ENCODE results near the gene SEMA3A. TPM values are rescaled to one million over a fixed set of nuclear protein-coding genes. Genes with fewer than 3 reads are reported as not detected.

SEMA3A gene
- polyA plus RNA-seq, 2 donors: 0.35 to 0.64 TPM

DNA sequence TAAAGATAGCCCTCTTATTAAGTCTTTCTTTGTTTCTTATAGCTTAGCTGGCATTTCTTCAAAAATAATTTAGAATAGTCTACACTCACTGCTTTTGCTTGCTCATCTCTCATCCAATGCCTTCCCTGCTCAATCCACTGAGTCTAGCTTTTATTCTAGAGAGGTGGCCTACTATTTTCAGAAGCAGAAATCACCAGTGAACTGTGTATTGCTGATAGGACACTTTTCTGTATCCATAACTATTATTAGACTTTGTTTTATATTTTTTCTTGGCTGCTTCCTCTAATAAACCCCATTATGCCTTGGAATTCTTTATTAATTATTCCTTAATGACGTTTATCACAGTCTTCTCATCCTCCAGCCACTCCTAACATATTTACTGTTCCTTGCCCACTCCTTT, 206.8 kb downstream of the SEMA3A start:
- Histone ChIP-seq H3K27ac (ENCODE audit: low read depth in 2 of 2, low read length in 1 of 2) (no peak overlapping the region), H3K4me3 (ENCODE audit: low read depth in 1 of 2, low read length in 2 of 2) (no peak overlapping the region), H3K36me3 (ENCODE audit: control insufficient read depth in 2 of 2, insufficient read depth in 2 of 2, low read length in 1 of 2) (no peaks in the 10 kb centered on the region), H3K4me1 (ENCODE audit: control insufficient read depth in 2 of 2, insufficient read depth in 2 of 2, low read length in 1 of 2) (no peaks in the 10 kb centered on the region), H3K9me3 (ENCODE audit: control insufficient read depth in 2 of 2, insufficient read depth in 1 of 2, low read depth in 1 of 2, low read length in 1 of 2) (no peaks in the 10 kb centered on the region), H3K27me3 (ENCODE audit: control insufficient read depth in 1 of 2, insufficient read depth in 2 of 2, low read length in 2 of 2) (no peaks in the 10 kb centered on the region)
- WGBS, 2 donors: 50 to 65% methylated on average over 1 of the region's 1 CpG

DNA sequence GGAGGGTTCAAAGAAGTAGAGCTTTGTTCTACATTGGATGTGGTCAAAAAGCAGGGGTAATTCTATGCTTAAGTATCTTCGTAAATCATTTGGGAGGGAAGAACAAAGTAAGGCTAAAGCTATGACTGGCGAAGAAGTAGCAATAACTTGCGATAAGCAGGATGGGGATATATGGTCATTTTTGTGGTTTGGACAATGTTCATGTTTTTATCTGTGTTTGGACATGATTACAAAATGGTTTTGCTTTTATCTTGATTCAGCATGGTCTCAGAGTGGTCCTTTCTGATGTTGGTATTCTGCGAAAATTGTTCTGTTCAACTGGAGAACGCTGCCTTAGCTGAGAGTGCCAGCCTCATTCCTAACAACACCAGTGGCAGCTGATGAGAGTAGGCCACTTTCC, 208.8 kb downstream of the SEMA3A start:
- no peaks in the 10 kb centered on the region for H3K27me3 ChIP-seq (ENCODE audit: control insufficient read depth in 1 of 2, insufficient read depth in 2 of 2, low read length in 2 of 2)
- H3K4me1 ChIP-seq (ENCODE audit: control insufficient read depth in 2 of 2, insufficient read depth in 2 of 2, low read length in 1 of 2): no peaks in the 10 kb centered on the region
- 90 to 94% methylated on average over 5 of the region's 5 CpGs for WGBS, 2 donors
- H3K36me3 ChIP-seq (ENCODE audit: control insufficient read depth in 2 of 2, insufficient read depth in 2 of 2, low read length in 1 of 2): no peaks in the 10 kb centered on the region
- no peaks in the 10 kb centered on the region for H3K9me3 ChIP-seq (ENCODE audit: control insufficient read depth in 2 of 2, insufficient read depth in 1 of 2, low read depth in 1 of 2, low read length in 1 of 2)
- H3K4me3 ChIP-seq (ENCODE audit: low read depth in 1 of 2, low read length in 2 of 2): no peak overlapping the region
- H3K27ac ChIP-seq (ENCODE audit: low read depth in 2 of 2, low read length in 1 of 2): no peak overlapping the region

DNA sequence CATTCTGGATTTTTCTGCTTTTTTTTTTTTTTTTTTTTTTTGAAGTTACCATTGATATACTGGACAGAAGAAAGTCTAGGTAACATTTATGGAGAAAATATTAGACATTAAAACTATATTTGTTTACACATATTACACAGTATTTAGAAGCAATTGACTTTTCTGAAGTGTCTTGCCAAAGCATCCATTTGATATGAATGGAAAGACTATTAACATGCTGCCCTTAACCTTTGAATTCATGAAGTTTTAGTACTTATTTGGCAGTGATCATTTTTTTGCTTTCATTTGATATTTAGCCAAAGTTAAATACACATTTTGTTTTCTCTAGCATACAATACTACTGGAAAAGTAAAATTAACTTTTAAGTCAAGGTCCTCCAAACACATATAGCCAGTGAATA, 210.0 kb downstream of the SEMA3A start:
- H3K27ac ChIP-seq (ENCODE audit: low read depth in 2 of 2, low read length in 1 of 2): no peak overlapping the region
- H3K4me3 ChIP-seq (ENCODE audit: low read depth in 1 of 2, low read length in 2 of 2): no peak overlapping the region
- H3K4me1 ChIP-seq (ENCODE audit: control insufficient read depth in 2 of 2, insufficient read depth in 2 of 2, low read length in 1 of 2): no peaks in the 10 kb centered on the region
- H3K27me3 ChIP-seq (ENCODE audit: control insufficient read depth in 1 of 2, insufficient read depth in 2 of 2, low read length in 2 of 2): no peaks in the 10 kb centered on the region
- no peaks in the 10 kb centered on the region for H3K9me3 ChIP-seq (ENCODE audit: control insufficient read depth in 2 of 2, insufficient read depth in 1 of 2, low read depth in 1 of 2, low read length in 1 of 2)
- no peaks in the 10 kb centered on the region for H3K36me3 ChIP-seq (ENCODE audit: control insufficient read depth in 2 of 2, insufficient read depth in 2 of 2, low read length in 1 of 2)

DNA sequence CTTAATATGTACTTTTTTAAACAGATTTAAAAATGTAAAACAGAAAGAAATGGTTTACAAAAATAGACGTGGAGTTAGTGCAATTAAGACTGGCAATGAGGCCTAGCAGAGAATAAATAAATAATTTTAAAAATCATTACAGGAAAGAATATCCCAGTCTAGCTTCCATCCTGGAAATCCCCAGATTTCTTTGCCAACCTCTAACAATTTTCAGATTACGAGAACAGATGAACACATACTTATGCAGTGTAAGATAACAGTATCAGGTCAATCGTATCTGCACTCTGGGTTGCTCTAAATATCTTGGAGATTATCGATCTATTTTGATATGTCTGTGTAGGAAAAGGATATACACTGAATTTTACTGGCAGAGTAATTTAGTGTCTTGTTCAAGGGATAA, 210.5 kb downstream of the SEMA3A start:
- Histone ChIP-seq H3K4me3 (ENCODE audit: low read depth in 1 of 2, low read length in 2 of 2) (no peak overlapping the region), H3K9me3 (ENCODE audit: control insufficient read depth in 2 of 2, insufficient read depth in 1 of 2, low read depth in 1 of 2, low read length in 1 of 2) (no peaks in the 10 kb centered on the region), H3K4me1 (ENCODE audit: control insufficient read depth in 2 of 2, insufficient read depth in 2 of 2, low read length in 1 of 2) (no peaks in the 10 kb centered on the region), H3K27me3 (ENCODE audit: control insufficient read depth in 1 of 2, insufficient read depth in 2 of 2, low read length in 2 of 2) (no peaks in the 10 kb centered on the region), H3K27ac (ENCODE audit: low read depth in 2 of 2, low read length in 1 of 2) (no peak overlapping the region), H3K36me3 (ENCODE audit: control insufficient read depth in 2 of 2, insufficient read depth in 2 of 2, low read length in 1 of 2) (no peaks in the 10 kb centered on the region)
- 33 to 42% methylated on average over 4 of the region's 4 CpGs for WGBS, 2 donors

DNA sequence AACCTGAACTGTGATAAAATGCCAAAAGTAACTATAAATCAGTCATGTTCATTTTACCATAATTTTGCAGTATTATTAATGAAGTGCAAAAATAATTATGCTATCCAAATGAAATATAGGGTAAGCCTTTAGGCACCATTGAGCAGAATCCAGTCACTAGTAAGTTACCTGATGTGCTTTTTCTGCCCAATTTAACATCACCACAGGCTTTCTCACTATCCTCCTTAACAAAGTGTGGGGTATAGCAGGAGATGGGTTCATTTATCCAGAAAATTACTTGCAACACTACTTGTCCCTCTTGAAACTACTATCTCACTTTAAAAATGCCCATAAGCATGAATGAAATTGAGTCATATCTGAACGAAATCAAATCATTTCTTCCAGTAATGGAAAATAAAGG, 211.0 kb downstream of the SEMA3A start:
- Histone ChIP-seq H3K36me3 (ENCODE audit: control insufficient read depth in 2 of 2, insufficient read depth in 2 of 2, low read length in 1 of 2) (no peaks in the 10 kb centered on the region), H3K4me1 (ENCODE audit: control insufficient read depth in 2 of 2, insufficient read depth in 2 of 2, low read length in 1 of 2) (no peaks in the 10 kb centered on the region), H3K4me3 (ENCODE audit: low read depth in 1 of 2, low read length in 2 of 2) (no peak overlapping the region), H3K9me3 (ENCODE audit: control insufficient read depth in 2 of 2, insufficient read depth in 1 of 2, low read depth in 1 of 2, low read length in 1 of 2) (no peaks in the 10 kb centered on the region), H3K27me3 (ENCODE audit: control insufficient read depth in 1 of 2, insufficient read depth in 2 of 2, low read length in 2 of 2) (no peaks in the 10 kb centered on the region), H3K27ac (ENCODE audit: low read depth in 2 of 2, low read length in 1 of 2) (no peak overlapping the region)
- 56 to 66% methylated on average over 1 of the region's 1 CpG for WGBS, 2 donors

DNA sequence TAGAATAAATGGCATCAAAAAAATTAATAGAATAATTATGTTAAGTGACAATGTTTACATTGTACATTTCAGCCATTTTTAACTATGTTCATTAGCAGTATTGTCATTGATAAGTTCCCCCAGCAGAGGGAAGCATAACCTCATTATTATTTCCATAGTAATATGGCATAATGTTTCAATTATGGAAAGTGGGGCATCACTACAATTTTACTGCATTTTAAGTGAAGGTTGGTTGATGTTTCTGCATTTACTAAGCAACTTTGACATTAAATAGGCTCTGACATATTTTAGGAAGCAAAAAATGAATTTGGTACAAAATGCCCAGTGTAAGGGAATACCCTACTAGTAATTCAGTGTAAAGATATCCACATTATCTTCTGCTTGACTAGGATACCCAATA, 218.3 kb downstream of the SEMA3A start:
- Histone ChIP-seq H3K36me3 (ENCODE audit: control insufficient read depth in 2 of 2, insufficient read depth in 2 of 2, low read length in 1 of 2) (no peaks in the 10 kb centered on the region), H3K4me3 (ENCODE audit: low read depth in 1 of 2, low read length in 2 of 2) (no peak overlapping the region), H3K27ac (ENCODE audit: low read depth in 2 of 2, low read length in 1 of 2) (no peak overlapping the region), H3K27me3 (ENCODE audit: control insufficient read depth in 1 of 2, insufficient read depth in 2 of 2, low read length in 2 of 2) (no peaks in the 10 kb centered on the region), H3K4me1 (ENCODE audit: control insufficient read depth in 2 of 2, insufficient read depth in 2 of 2, low read length in 1 of 2) (no peaks in the 10 kb centered on the region), H3K9me3 (ENCODE audit: control insufficient read depth in 2 of 2, insufficient read depth in 1 of 2, low read depth in 1 of 2, low read length in 1 of 2) (no peaks in the 10 kb centered on the region)

DNA sequence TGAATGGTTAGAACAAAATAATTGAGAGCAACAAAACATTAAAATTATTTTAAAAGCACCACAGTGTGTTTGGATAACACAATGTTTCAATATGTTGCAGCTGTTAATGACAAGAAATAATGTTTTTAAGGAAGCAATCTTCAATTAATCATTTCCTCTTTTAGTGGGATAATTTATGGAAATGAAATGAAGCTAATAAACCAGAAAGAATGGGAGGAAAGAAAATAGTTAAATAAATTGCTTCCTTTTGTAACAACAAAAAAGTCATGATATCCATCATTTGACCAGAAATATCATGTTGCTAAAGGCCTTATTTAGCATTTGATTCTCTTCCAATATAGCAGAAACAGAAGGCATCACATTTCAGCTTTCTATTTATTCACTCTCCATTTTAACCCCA, 224.5 kb downstream of the SEMA3A start:
- H3K4me1 ChIP-seq (ENCODE audit: control insufficient read depth in 2 of 2, insufficient read depth in 2 of 2, low read length in 1 of 2): no peaks in the 10 kb centered on the region
- no peaks in the 10 kb centered on the region for H3K36me3 ChIP-seq (ENCODE audit: control insufficient read depth in 2 of 2, insufficient read depth in 2 of 2, low read length in 1 of 2)
- H3K9me3 ChIP-seq (ENCODE audit: control insufficient read depth in 2 of 2, insufficient read depth in 1 of 2, low read depth in 1 of 2, low read length in 1 of 2): no peaks in the 10 kb centered on the region
- H3K27me3 ChIP-seq (ENCODE audit: control insufficient read depth in 1 of 2, insufficient read depth in 2 of 2, low read length in 2 of 2): no peaks in the 10 kb centered on the region
- H3K4me3 ChIP-seq (ENCODE audit: low read depth in 1 of 2, low read length in 2 of 2): no peak overlapping the region
- no peak overlapping the region for H3K27ac ChIP-seq (ENCODE audit: low read depth in 2 of 2, low read length in 1 of 2)

DNA sequence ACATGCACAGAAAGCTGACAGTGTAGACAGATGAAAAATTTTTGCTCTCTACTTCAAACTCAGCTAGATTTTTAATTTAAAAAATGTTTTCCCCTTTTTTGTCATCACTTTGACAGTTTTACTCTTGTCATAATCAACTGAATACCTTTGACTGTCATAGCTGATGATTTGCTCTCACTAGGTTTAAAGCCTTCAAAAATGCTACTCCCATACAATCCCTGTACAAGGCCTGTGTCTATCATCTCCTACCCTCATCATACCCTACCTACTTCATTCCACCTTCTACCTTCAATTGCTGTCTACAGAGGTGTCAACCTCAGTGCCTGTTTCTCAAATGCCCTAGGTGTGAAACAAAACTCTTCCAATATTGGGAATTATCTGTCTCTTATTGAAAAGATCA, 230.3 kb downstream of the SEMA3A start:
- H3K36me3 ChIP-seq (ENCODE audit: control insufficient read depth in 2 of 2, insufficient read depth in 2 of 2, low read length in 1 of 2): no peaks in the 10 kb centered on the region
- H3K27ac ChIP-seq (ENCODE audit: low read depth in 2 of 2, low read length in 1 of 2): no peak overlapping the region
- no peaks in the 10 kb centered on the region for H3K9me3 ChIP-seq (ENCODE audit: control insufficient read depth in 2 of 2, insufficient read depth in 1 of 2, low read depth in 1 of 2, low read length in 1 of 2)
- no peaks in the 10 kb centered on the region for H3K4me1 ChIP-seq (ENCODE audit: control insufficient read depth in 2 of 2, insufficient read depth in 2 of 2, low read length in 1 of 2)
- H3K27me3 ChIP-seq (ENCODE audit: control insufficient read depth in 1 of 2, insufficient read depth in 2 of 2, low read length in 2 of 2): no peaks in the 10 kb centered on the region
- H3K4me3 ChIP-seq (ENCODE audit: low read depth in 1 of 2, low read length in 2 of 2): no peak overlapping the region

DNA sequence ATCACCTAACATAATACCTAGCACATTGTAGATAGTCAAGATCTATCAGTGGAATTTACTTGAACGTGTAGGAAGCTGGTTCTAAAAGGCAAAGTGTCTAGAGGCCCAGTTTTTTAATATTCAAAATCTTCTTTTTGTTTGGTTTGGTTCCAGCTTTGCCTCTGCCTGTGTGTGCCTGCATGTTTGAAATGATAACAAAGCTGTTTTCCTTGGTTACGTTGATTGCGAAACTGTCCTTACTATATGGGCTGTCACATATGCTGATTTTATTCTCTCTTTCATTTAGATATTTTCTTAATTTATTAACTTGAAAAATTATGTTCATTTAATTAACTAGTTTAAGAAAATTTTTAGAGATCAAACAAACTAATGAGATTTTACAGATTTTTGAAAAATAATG, 237.3 kb downstream of the SEMA3A start:
- Histone ChIP-seq H3K9me3 (ENCODE audit: control insufficient read depth in 2 of 2, insufficient read depth in 1 of 2, low read depth in 1 of 2, low read length in 1 of 2) (no peaks in the 10 kb centered on the region), H3K27ac (ENCODE audit: low read depth in 2 of 2, low read length in 1 of 2) (no peak overlapping the region), H3K27me3 (ENCODE audit: control insufficient read depth in 1 of 2, insufficient read depth in 2 of 2, low read length in 2 of 2) (no peaks in the 10 kb centered on the region), H3K4me1 (ENCODE audit: control insufficient read depth in 2 of 2, insufficient read depth in 2 of 2, low read length in 1 of 2) (no peaks in the 10 kb centered on the region), H3K36me3 (ENCODE audit: control insufficient read depth in 2 of 2, insufficient read depth in 2 of 2, low read length in 1 of 2) (no peaks in the 10 kb centered on the region), H3K4me3 (ENCODE audit: low read depth in 1 of 2, low read length in 2 of 2) (no peak overlapping the region)
- WGBS, 2 donors: 42 to 45% methylated on average over 3 of the region's 3 CpGs

DNA sequence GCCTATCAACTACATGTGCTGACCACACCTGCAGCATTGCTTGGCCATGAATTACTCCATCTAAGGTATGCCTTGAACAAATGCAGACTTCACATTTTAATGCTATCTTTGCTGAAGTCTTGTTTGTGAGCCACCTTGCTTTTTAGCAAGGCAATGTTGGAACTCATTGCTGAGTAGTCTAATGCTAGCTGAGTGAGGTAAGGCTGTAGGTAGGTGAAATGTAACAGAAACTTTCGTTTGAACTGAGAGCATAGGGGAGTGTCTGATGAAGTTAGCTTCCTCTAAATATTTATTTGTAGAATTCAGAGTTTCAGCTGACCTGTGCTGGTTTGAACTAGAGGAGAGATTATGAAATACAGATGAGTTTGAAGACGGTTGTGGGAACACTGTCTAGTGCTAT, 238.5 kb downstream of the SEMA3A start:
- no peak overlapping the region for H3K4me3 ChIP-seq (ENCODE audit: low read depth in 1 of 2, low read length in 2 of 2)
- no peaks in the 10 kb centered on the region for H3K36me3 ChIP-seq (ENCODE audit: control insufficient read depth in 2 of 2, insufficient read depth in 2 of 2, low read length in 1 of 2)
- WGBS, 2 donors: 52 to 58% methylated on average over 2 of the region's 2 CpGs
- H3K27me3 ChIP-seq (ENCODE audit: control insufficient read depth in 1 of 2, insufficient read depth in 2 of 2, low read length in 2 of 2): no peaks in the 10 kb centered on the region
- no peaks in the 10 kb centered on the region for H3K9me3 ChIP-seq (ENCODE audit: control insufficient read depth in 2 of 2, insufficient read depth in 1 of 2, low read depth in 1 of 2, low read length in 1 of 2)
- H3K27ac ChIP-seq (ENCODE audit: low read depth in 2 of 2, low read length in 1 of 2): no peak overlapping the region
- H3K4me1 ChIP-seq (ENCODE audit: control insufficient read depth in 2 of 2, insufficient read depth in 2 of 2, low read length in 1 of 2): no peaks in the 10 kb centered on the region

Data from esophagus (tissue), 2 donors.